Measurements from ENCODE around the gene UBA3. TPM values are rescaled to one million over a fixed set of nuclear protein-coding genes. Genes with fewer than 3 reads are reported as not detected.

The UBA3 gene
- total RNA-seq, 1 experiment from 2014 or later = 67.2 TPM

DNA sequence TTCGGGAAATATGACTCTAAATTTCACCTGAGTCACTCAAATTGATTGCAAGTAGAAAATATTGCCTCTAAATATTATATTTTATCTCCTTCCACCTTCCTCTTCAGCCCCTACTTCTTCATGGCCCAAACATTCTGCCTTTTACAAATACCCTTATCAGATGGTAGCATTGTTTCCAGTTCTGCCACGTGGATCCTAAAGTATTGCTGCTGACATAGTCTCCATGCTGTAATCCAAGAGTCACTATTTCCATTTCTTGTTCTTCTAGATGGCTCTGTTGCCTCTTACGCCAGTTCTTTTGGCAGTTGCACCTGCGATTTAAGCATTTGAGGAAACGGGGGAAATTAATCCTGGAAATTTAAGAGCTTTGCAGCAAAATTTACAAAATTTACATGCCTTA is 28.6 kb upstream of the UBA3 start:
- Histone ChIP-seq H2BK20ac (ENCODE audit: low read depth, low read length, poor library complexity, severe bottlenecking) (no peak overlapping the region), H4K91ac (ENCODE audit: insufficient read length, low read depth, low read length) (no peak overlapping the region), H2AFZ (ENCODE audit: low read length) (no peak overlapping the region), H2AK5ac (ENCODE audit: insufficient read length, low read length) (no peak overlapping the region), H3K79me1 (ENCODE audit: insufficient read depth, low read depth, low read length, poor library complexity, severe bottlenecking) (no peaks in the 10 kb centered on the region), H4K20me1 (ENCODE audit: control insufficient read depth, insufficient read depth, insufficient read length) (no peaks in the 10 kb centered on the region), H3K14ac (ENCODE audit: insufficient read depth, low read length) (no peak overlapping the region), H3K27ac (ENCODE audit: insufficient read length, low read depth, low read length) (no peak overlapping the region), H3T11ph (ENCODE audit: low read length) (no peak overlapping the region), H3K4ac (ENCODE audit: low read depth, low read length) (no peak overlapping the region), H3K23ac (ENCODE audit: insufficient read length, low read depth, low read length) (no peak overlapping the region), H3K27me3 (ENCODE audit: insufficient read depth, low read length) (no peaks in the 10 kb centered on the region), H3K9me3 (ENCODE audit: control insufficient read depth, low read depth, low read length) (no peaks in the 10 kb centered on the region), H2BK120ac (ENCODE audit: low read depth, low read length, poor library complexity, severe bottlenecking) (no peak overlapping the region), H3K4me2 (ENCODE audit: insufficient read depth, insufficient read length, low read length) (no peak overlapping the region), H2BK15ac (ENCODE audit: low read depth, low read length) (no peak overlapping the region), H4K8ac (replicated peaks; ENCODE audit: insufficient read length, low read depth, low read length) (no peak overlapping the region), H3K4me1 (ENCODE audit: insufficient read depth, low read length) (peaks cover 4% of the 10 kb centered on the region), H2BK5ac (ENCODE audit: insufficient read length, low read length) (no peak overlapping the region), H2BK12ac (ENCODE audit: insufficient read length, low read depth, low read length) (no peak overlapping the region), H3K9ac (ENCODE audit: extremely low read depth, insufficient read length, low read length) (no peak overlapping the region), H3K79me2 (ENCODE audit: insufficient read depth, low read length) (no peaks in the 10 kb centered on the region), H3K23me2 (ENCODE audit: insufficient read length, low read depth, low read length, poor library complexity, severe bottlenecking) (no peaks in the 10 kb centered on the region), H4K5ac (ENCODE audit: insufficient read length, low read depth, low read length) (no peak overlapping the region), H3K18ac (ENCODE audit: insufficient read length, low read depth, low read length) (no peak overlapping the region), H3K56ac (ENCODE audit: insufficient read length, low read depth, low read length) (no peak overlapping the region)
- no peak overlapping the region for H3K27ac Mint-ChIP-seq
- DNase-seq = no peak
- no peak overlapping the region for H3K4me3 Mint-ChIP-seq
- TF ChIP-seq CTCF (conservative IDR thresholded peaks at IDR 0.05) = no peak
- peaks cover 6% of the 10 kb centered on the region in 2 experiments for H3K4me1 Mint-ChIP-seq
- H3K36me3 Mint-ChIP-seq (ENCODE audit: insufficient read depth in 1 of 3, low read depth in 3 of 3) = peaks cover 0 to 5% (median 0%) of the 10 kb centered on the region in 3 experiments; a peak in 1 of 7 replicates
- WGBS (ENCODE audit: extremely low coverage, insufficient read length, low lambda C conversion rate) = no CpG with 5 or more reads among the region's 5 CpGs
- no peaks in the 10 kb centered on the region for H3K9me3 Mint-ChIP-seq
- no peaks in the 10 kb centered on the region for H3K27me3 Mint-ChIP-seq (ENCODE audit: low read depth)
